ENCODE measurements around the gene TARBP1. TPM values are rescaled to one million over a fixed set of nuclear protein-coding genes. Genes with fewer than 3 reads are reported as not detected.

TARBP1 gene
- total RNA-seq, 1 experiment from 2014 or later, result 45.5 TPM

- TF ChIP-seq CTCF (IDR thresholded peaks at IDR 0.05; ENCODE audit: unreplicated experiment), result no peak
- ChIA-PET CTCF (interaction anchor here (0.6 to 1.4 kb wide), 3 partner anchors 12 to 65 kb away, joined by 3 to 5 read pairs (median 4); no protein-coding TSS in a partner anchor), POLR2A (interaction anchor here (0.6 to 7.1 kb wide), 4 partner anchors 8 to 751 kb away, joined by 3 to 218 read pairs (median 61); no protein-coding TSS in a partner anchor)
- Mint-ChIP-seq H3K27me3 (ENCODE audit: insufficient read depth, unreplicated experiment) (no peaks in the 10 kb centered on the region), H3K9me3 (ENCODE audit: unreplicated experiment) (no peaks in the 10 kb centered on the region), H3K27ac (ENCODE audit: low read depth, unreplicated experiment) (no peak overlapping the region), H3K36me3 (ENCODE audit: insufficient read depth, unreplicated experiment) (peaks cover 60% of the 10 kb centered on the region), H3K4me3 (ENCODE audit: unreplicated experiment) (no peak overlapping the region), H3K4me1 (ENCODE audit: insufficient read depth, unreplicated experiment) (peaks cover 42% of the 10 kb centered on the region)
- intact Hi-C loops (cut with micrococcal nuclease), result loop anchor here (10.0 kb wide), 1 partner anchor 229 kb away; no protein-coding TSS in a partner anchor
- BruUV-seq (replicated peaks), result no TSS peak
- no peak for DNase-seq (ENCODE audit: unreplicated experiment)
Measured at GRCh38 chr1:234375672-234376071, 103.3 kb downstream of the TARBP1 start.

GRCh38 chr1:234373959-234374254, 105.1 kb downstream of the TARBP1 start:
- ChIA-PET CTCF (interaction anchor here (0.6 to 2.5 kb wide), 8 partner anchors 10 to 1059 kb away, joined by 3 to 8 read pairs (median 4); no protein-coding TSS in a partner anchor), POLR2A (interaction anchor here (0.6 to 7.1 kb wide), 67 partner anchors 10 to 1082 kb away, joined by 3 to 218 read pairs (median 5); partner anchors contain the start of genes RBM34 and TARBP1)
- peaks cover 44% of the 10 kb centered on the region for H3K4me1 Mint-ChIP-seq (ENCODE audit: insufficient read depth, unreplicated experiment)
- DNase-seq (ENCODE audit: unreplicated experiment), result no peak
- H3K27ac Mint-ChIP-seq (ENCODE audit: low read depth, unreplicated experiment), result peak overlapping the region; percentile 98
- TF ChIP-seq CTCF (IDR thresholded peaks at IDR 0.05; ENCODE audit: unreplicated experiment), result no peak
- H3K4me3 Mint-ChIP-seq (ENCODE audit: unreplicated experiment), result peak overlapping the region; percentile 91
- no peaks in the 10 kb centered on the region for H3K9me3 Mint-ChIP-seq (ENCODE audit: unreplicated experiment)
- intact Hi-C loops (cut with micrococcal nuclease), result loop anchor here (1.0 to 10.0 kb wide), 6 partner anchors 18 to 260 kb away; partner anchors contain the start of gene TARBP1
- no peaks in the 10 kb centered on the region for H3K27me3 Mint-ChIP-seq (ENCODE audit: insufficient read depth, unreplicated experiment)
- H3K36me3 Mint-ChIP-seq (ENCODE audit: insufficient read depth, unreplicated experiment), result peaks cover 42% of the 10 kb centered on the region
- no TSS peak for BruUV-seq (replicated peaks)

- CTCF ChIA-PET, result interaction anchor here (0.6 to 2.5 kb wide), 11 partner anchors 8 to 1058 kb away, joined by 3 to 8 read pairs (median 3); no protein-coding TSS in a partner anchor
- intact Hi-C loops (cut with micrococcal nuclease), result loop anchor here (1.0 to 10.0 kb wide), 6 partner anchors 17 to 259 kb away; partner anchors contain the start of gene TARBP1
- peak within 1 kb of the TSS; percentile 91 for H3K4me3 Mint-ChIP-seq (ENCODE audit: unreplicated experiment)
- TF ChIP-seq CTCF (IDR thresholded peaks at IDR 0.05; ENCODE audit: unreplicated experiment), result no peak
- POLR2A ChIA-PET, result interaction anchor here (0.6 to 7.1 kb wide), 75 partner anchors 10 to 1057 kb away, joined by 3 to 218 read pairs (median 5); partner anchors contain the start of genes RBM34 and TARBP1
- peak; percentile 100 for DNase-seq (ENCODE audit: unreplicated experiment)
- peaks cover 44% of the 10 kb centered on the region for H3K4me1 Mint-ChIP-seq (ENCODE audit: insufficient read depth, unreplicated experiment)
- H3K9me3 Mint-ChIP-seq (ENCODE audit: unreplicated experiment), result no peaks in the 10 kb centered on the region
- H3K27ac Mint-ChIP-seq (ENCODE audit: low read depth, unreplicated experiment), result peak within 1 kb of the TSS; percentile 98
- BruUV-seq (replicated peaks), result TSS peak; percentile 50
- H3K27me3 Mint-ChIP-seq (ENCODE audit: insufficient read depth, unreplicated experiment), result no peaks in the 10 kb centered on the region
- H3K36me3 Mint-ChIP-seq (ENCODE audit: insufficient read depth, unreplicated experiment), result peaks cover 38% of the 10 kb centered on the region
Measured at GRCh38 chr1:234373064-234373958, 105.7 kb downstream of the TARBP1 start, which contains the start of gene COA6. Gene COA6, plus strand, starts transcription at chr1:234373456. Its CDS starts 11 bp downstream, at chr1:234373467.
